ENCODE data around the gene VMP1.

Gene VMP1

DNA sequence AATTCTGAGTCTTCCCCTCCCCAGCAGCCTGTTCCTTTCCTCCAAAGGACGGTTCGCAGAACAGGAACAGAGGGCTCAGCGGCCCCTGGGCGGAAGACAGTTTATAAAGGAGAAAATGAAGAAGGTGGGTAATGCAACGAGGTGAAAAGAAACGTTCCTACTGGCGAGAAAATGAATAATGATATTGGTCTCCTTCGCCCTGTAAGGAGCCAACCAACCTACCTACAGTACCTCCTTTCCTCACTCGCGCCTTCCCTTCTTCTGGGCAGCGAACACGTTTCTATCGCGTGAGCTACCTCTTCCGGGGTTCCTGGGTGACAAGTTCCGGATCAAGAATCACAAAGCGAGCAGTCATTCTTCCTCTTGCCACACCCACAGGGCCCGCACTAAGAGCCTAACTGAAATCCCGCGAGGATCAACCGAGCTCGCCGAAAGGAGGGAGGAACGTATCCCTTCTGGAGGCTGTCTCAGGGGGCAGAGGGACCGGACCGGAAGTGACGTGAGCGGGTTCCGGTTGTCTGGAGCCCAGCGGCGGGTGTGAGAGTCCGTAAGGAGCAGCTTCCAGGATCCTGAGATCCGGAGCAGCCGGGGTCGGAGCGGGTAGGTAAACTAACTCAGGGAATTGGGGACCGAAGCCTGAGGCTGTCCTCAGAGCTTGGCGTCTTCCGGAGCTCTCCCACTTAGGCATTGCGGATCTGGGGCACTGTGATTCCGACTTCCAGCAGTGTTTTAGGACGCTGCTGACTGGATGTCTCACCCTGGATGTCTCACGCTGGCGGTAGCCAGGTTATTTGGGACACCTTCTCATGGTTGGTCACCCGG is at the start of gene VMP1, which contains the start of gene PTRH2:
Gene VMP1, plus strand, starts transcription at position 506 of the 822 bp plus-strand sequence. CDS start 23,793 bp downstream, outside the sequence.
Gene PTRH2, minus strand, starts transcription at position 282 of the 822 bp plus-strand sequence. CDS start 9,452 bp downstream, outside the sequence.
- peak; percentile 96 for DNase-seq

DNA sequence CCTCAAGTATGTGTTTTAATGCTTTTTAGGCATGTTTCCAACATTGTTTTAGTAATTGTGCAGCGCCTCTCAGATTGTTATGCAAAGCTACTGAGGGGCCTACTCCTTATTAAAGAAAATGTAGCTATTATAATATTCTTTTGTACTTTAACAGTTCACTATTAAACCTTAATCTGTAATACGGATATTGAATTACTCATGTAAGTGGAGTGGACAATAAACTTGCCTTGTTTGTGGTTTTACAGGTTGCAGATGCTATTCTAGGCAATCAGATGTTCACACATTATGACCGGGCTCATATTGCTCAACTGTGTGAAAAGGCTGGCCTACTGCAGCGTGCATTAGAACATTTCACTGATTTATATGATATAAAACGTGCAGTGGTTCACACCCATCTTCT is 41.2 kb upstream of the VMP1 start:
- DNase-seq = no peak

GRCh38 chr17:59668816-59669215 is 38.6 kb upstream of the VMP1 start:
- no peak for DNase-seq

GRCh38 chr17:59669411-59669810 is 38.0 kb upstream of the VMP1 start:
- DNase-seq = no peak

DNA sequence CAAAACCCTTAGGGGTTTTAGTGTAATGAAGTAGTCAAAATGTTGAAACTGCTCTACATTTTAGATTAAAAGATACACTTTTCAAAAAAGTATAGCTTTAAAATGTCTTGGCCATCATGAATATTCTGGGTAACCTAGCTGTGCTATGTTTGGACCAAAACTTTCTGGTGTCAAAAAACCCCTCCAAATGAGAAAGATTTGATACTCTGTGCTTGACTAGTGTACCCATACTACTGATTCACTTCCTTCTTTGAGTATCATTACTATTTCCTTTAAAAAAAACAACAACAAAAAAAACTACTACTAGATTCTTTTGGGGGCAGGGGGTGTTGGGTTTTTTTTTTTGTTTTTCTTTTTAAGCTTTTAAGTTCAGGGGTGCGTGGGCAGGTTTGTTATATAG is 37.5 kb upstream of the VMP1 start:
- no peak for DNase-seq

GRCh38 chr17:59671386-59671785 is 36.1 kb upstream of the VMP1 start:
- no peak for DNase-seq

DNA sequence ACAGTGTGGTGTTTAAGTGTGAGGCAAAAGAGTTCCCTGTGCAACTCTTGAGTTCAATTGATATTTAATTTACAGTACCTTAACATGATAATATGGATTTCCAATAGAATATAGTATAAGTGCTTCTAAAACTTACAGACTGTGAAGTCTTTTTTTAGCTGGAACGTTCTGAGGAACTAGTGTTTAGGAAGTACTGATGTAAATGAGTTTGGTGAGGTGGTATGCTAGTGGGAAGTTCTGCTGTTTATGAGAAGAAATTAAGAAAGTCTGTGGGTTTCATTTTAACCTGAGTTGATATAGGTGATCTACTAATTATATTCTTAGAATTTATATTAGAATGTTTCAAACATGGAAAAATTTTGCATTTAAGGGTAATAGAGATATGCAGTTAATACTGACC is 32.2 kb upstream of the VMP1 start:
- no peak for DNase-seq

- no peak for DNase-seq
Measured at GRCh38 chr17:59676716-59677115, 30.7 kb upstream of the VMP1 start.

DNA sequence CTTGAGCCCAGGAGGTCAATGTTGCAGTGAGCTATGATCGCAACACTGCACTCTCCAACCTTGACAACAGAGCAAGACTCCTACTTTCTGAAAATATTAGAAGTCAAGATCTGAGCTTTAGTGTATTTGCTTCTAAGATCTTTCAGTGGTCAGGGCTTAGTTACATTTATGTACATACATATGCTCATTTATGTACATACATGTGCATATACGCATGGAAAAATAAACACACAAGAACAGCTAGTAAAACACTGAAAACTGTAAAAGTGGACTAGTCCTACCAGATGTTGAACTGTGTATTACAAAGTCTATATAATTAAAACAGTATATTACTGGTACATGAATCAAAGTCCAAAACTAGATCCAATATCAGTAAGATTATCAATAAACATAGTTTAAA is 28.5 kb upstream of the VMP1 start:
- no peak for DNase-seq

GRCh38 chr17:59680314-59680713 is 27.1 kb upstream of the VMP1 start:
- DNase-seq = no peak

DNA sequence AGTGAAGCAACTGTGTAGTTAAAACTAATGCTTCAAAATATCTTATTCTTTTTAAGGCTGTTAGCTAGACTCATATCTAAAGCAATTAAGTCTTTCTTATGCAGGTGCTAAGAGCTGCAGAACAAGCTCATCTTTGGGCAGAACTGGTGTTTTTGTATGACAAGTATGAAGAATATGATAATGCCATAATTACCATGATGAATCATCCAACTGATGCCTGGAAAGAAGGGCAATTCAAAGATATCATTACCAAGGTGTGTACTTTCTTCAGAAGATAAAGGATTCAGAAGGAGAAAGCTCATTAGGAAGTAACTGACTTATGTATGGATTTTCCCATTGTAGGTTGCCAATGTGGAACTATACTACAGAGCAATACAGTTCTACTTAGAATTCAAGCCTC is 24.2 kb upstream of the VMP1 start:
- no peak for DNase-seq

GRCh38 chr17:59684967-59685366 is 22.5 kb upstream of the VMP1 start:
- no peak for DNase-seq

- no peak for DNase-seq
Measured at GRCh38 chr17:59688008-59688407, 19.4 kb upstream of the VMP1 start.

GRCh38 chr17:59688496-59688895 is 19.0 kb upstream of the VMP1 start:
- DNase-seq = no peak

- DNase-seq = no peak
Measured at GRCh38 chr17:59693582-59693981, 13.9 kb upstream of the VMP1 start.

DNA sequence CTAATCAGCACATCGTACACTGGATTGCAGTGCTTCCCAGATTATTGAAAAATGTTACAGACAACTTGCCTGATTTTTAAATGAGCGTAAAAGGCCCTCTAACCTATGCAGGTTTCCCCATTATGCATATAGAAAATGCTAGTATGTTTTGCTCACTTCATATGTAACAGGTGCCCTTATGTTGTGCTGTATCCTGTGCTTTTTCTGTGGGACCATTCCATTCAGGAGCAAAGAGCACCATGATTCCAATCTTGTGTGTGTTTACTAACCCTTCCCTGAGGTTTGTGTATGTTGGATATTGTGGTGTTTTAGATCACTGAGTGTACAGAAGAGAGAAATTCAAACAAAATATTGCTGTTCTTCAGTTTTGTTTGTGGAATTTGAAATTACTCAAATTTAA is 13.1 kb upstream of the VMP1 start:
- no peak for DNase-seq

- no peak for DNase-seq
Measured at GRCh38 chr17:59695945-59696681, 11.3 kb upstream of the VMP1 start.

GRCh38 chr17:59696682-59697277 is 10.7 kb upstream of the VMP1 start:
- no peak for DNase-seq

DNA sequence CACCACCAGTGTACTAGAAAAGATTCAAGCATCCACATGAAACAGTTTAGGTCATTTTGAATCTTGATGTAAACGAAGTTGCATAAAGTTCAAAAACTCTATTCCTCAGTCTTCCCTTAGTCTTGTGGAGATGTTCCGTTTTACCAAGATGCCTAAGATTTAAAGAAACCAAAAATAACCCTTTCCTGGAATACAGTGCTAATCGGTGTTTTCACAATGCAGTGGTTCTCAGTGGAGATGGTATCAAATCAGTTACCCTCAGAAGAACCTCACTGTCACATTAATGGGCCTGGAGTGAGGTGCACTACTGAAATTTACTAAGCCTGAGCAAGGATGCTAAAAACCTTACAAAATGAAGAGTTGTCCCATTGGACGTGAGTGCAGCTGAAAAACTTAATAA is 9.3 kb upstream of the VMP1 start:
- no peak for DNase-seq

DNA sequence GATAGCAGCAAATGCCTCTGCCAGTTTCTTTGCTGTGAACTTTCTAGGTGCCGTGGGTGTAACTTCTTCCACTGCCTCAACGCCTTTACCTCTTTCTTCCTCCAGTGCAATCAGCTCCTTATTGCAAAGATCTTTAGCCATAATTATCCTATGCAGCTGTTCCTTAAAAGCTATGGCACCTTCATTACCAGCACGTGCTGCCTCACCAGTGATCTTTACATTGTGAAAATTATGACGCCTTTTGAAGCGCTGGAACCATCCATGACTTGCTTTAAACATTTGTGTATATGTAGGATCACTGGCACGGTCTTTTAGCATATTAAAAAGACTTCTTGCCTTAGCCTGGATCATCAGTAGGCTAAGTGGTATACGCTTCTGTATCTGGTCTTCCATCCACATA is 8.2 kb upstream of the VMP1 start:
- no peak for DNase-seq

DNA sequence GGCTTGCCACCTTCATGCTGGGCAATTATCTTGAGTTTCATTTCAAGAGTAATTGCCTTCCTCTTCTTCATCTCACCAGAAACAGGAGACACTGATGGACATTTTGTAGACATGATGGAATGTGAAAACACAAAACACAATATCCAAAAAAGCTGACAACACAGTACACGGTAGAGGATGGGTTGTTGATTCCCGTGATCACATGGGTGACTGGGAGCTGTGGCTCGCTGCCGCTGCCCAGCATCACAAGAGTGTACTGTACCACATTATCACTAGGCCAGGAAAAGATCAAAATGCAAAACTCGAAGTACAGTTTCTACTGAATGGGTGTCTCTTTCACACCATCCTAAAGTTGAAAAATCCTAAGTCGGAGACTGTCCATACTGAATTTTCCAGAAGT is 7.7 kb upstream of the VMP1 start:
- no peak for DNase-seq

GRCh38 chr17:59702304-59702703 is 5.2 kb upstream of the VMP1 start:
- no peak for DNase-seq

DNA sequence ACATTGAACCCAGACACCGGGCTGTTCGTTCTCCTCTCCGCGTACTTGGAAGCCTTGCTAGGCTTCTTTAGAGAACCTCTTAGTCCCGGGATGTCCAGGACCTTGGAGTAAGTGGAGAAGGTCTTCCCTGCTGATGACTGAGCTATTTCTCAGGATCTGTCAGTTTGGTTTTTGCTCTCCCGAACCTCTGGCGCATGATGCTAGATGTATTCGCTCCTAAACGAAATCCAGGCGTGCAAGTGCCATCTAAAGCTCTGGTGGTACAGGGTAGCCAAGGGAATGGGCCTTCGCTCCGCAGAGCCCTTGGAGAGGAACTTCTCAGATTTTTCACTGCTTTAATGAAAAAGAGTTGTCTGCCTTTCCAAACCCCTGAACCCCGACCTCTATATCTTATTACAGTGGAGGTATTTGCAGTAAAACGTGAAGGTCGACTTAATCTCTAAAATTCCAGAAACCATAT is 547 bp downstream of the VMP1 start:
- DNase-seq = no peak

- no peak for DNase-seq
Measured at GRCh38 chr17:59711936-59712335, 4.5 kb downstream of the VMP1 start.
